Measurements from ENCODE around the gene PLAAT2.

DNA sequence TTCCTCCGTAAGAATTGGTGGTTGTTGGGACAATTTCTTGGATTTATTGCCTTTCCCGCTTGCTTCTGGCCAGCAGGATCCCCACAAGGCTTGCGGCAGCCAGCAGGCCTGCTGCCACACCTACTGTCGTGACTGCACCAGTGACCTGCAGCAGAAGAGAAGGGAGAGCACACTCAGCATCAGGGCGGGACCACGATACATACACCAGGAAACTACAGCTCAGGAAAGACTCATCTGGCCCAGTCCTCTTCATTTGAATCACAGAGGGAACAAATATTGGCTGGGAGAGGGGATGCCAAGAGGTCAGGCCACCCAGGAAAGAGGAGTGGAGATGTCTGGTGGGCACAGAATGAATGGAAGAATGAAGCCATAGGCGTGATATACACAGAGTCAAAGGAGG, 10.3 kb downstream of the PLAAT2 start:
- TF ChIP-seq, protein P1, sequence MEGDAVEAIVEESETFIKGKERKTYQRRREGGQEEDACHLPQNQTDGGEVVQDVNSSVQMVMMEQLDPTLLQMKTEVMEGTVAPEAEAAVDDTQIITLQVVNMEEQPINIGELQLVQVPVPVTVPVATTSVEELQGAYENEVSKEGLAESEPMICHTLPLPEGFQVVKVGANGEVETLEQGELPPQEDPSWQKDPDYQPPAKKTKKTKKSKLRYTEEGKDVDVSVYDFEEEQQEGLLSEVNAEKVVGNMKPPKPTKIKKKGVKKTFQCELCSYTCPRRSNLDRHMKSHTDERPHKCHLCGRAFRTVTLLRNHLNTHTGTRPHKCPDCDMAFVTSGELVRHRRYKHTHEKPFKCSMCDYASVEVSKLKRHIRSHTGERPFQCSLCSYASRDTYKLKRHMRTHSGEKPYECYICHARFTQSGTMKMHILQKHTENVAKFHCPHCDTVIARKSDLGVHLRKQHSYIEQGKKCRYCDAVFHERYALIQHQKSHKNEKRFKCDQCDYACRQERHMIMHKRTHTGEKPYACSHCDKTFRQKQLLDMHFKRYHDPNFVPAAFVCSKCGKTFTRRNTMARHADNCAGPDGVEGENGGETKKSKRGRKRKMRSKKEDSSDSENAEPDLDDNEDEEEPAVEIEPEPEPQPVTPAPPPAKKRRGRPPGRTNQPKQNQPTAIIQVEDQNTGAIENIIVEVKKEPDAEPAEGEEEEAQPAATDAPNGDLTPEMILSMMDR (IDR thresholded peaks at IDR 0.05) = no peak
- TF ChIP-seq POLR2A (IDR thresholded peaks at IDR 0.05) = no peak
